Activated naive CD8-positive, alpha-beta T cell treated with anti-CD3 and anti-CD28 coated beads for 36 hours (primary cell): ENCODE measurements around the gene ITPKC. TPM values are rescaled to one million over a fixed set of nuclear protein-coding genes. Genes with fewer than 3 reads are reported as not detected.

ENCODE experiments used
- total RNA-seq, 2 experiments: library from RNA; stranded (reverse); gene quantifications; one replicate each; pipeline ENCODE4 v1.2.3, GENCODE V29; 2021

Gene ITPKC
- total RNA-seq, 2 experiments from 2014 or later, result 3.8 to 4.1 TPM

Other genes starting within 250 kb of the ITPKC start
- 10 to 100 TPM; 71.1 to 74.5 TPM for gene SHKBP1, start 140.2 kb upstream of the ITPKC start, total RNA-seq
- 100 to 1,000 TPM in 1 of 2 experiments, 10 to 100 TPM in 1; 99.3 to 102 TPM for gene LTBP4, start 115.7 kb upstream of the ITPKC start, total RNA-seq
- 10 to 100 TPM; 13.4 to 14.9 TPM for gene NUMBL, start 26.5 kb upstream of the ITPKC start, total RNA-seq
- gene COQ8B, start 226 bp upstream of the ITPKC start, total RNA-seq, result 10 to 100 TPM; 18.9 to 25.3 TPM
- 10 to 100 TPM; 13.8 to 15.6 TPM for gene ACTMAP, start 33.4 kb downstream of the ITPKC start, total RNA-seq
- 100 to 1,000 TPM; 237 to 252 TPM for gene SNRPA, start 34.1 kb downstream of the ITPKC start, total RNA-seq
- not detected for gene MIA, start 58.4 kb downstream of the ITPKC start, total RNA-seq
- 10 to 100 TPM; 26.0 to 27.2 TPM for gene RAB4B, start 61.1 kb downstream of the ITPKC start, total RNA-seq
- 100 to 1,000 TPM in 1 of 2 experiments, 10 to 100 TPM in 1; 97.2 to 100 TPM for gene EGLN2, start 82.1 kb downstream of the ITPKC start, total RNA-seq
- under 1 TPM in 1 of 2 experiments, not detected in 1; 0.27 TPM for gene CYP2A6, start 133.3 kb downstream of the ITPKC start, total RNA-seq
- gene CYP2A7, start 165.1 kb downstream of the ITPKC start, total RNA-seq, result not detected